Measurements from ENCODE around the gene ARPC1B.

DNA sequence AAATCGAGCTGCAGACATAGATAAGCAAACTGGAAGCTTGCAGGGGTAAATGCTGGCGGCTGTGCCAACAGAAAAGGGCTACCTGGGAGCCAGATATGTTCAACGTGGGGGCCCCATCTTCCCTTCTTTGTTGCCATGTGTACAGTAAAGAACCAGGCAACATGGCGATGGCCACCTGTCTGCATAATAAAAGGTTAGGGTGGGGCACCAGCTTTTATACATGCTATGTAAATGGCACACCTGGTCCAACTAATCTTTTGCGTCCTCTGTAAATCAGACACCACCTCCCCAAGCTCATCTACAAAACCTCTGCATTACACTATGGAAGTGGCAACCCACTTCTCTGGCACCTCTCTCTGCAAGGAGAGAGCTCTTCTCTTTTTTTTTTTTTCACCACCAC, 48.1 kb downstream of the ARPC1B start:
- TF ChIP-seq POLR2A (IDR thresholded peaks at IDR 0.05; ENCODE audit: low read depth, low read length) (no peak), POLR2AphosphoS5 (IDR thresholded peaks at IDR 0.05; ENCODE audit: low read depth, low read length) (no peak), SPI1 (IDR thresholded peaks at IDR 0.05; ENCODE audit: low read depth, low read length) (no peak), TAF1 (IDR thresholded peaks at IDR 0.05; ENCODE audit: low read depth, low read length) (no peak), PAX5 (IDR thresholded peaks at IDR 0.05; ENCODE audit: insufficient read depth, low read length, severe bottlenecking) (no peak)

Measured in GM12891 (cell line).